H9 (cell line): Measurements from ENCODE around the gene TMEM221. TPM values are rescaled to one million over a fixed set of nuclear protein-coding genes. Genes with fewer than 3 reads are reported as not detected.

Experiments used
- DNase-seq: peaks from one replicate; pipeline ENCODE4 v3.0.0-alpha.2; 2017
- H2AFZ ChIP-seq: one replicate; pipeline ENCODE4 v1.6.1; 2013; ENCODE audit warnings: mild to moderate bottlenecking, low read length, control low read depth, moderate library complexity
- H2AK5ac ChIP-seq: 2 replicates; pipeline ENCODE4 v1.6.1; 2013; ENCODE audit warnings: low read length, control low read depth, mixed read lengths; ENCODE audit not compliant: insufficient read length
- H2BK120ac ChIP-seq: one replicate; pipeline ENCODE4 v1.6.1; 2013; ENCODE audit warnings: low read depth, mild to moderate bottlenecking, low read length, control low read depth, inconsistent platforms; ENCODE audit not compliant: poor library complexity, severe bottlenecking
- H2BK12ac ChIP-seq: 2 replicates; pipeline ENCODE4 v1.6.1; 2013; ENCODE audit warnings: low read length, control low read depth, mixed read lengths, low read depth; ENCODE audit not compliant: insufficient read length
- H2BK15ac ChIP-seq: 2 replicates; pipeline ENCODE4 v1.6.1; 2013; ENCODE audit warnings: low read depth, low read length, control low read depth
- H2BK20ac ChIP-seq: one replicate; pipeline ENCODE4 v1.6.1; 2013; ENCODE audit warnings: low read depth, mild to moderate bottlenecking, low read length, control low read depth, inconsistent platforms; ENCODE audit not compliant: poor library complexity, severe bottlenecking
- H2BK5ac ChIP-seq: 2 replicates; pipeline ENCODE4 v1.6.1; 2013; ENCODE audit warnings: low read length, control low read depth, mixed read lengths; ENCODE audit not compliant: insufficient read length
- H3K14ac ChIP-seq: 2 replicates; pipeline ENCODE4 v1.6.1; 2013; ENCODE audit warnings: low read length, control low read depth; ENCODE audit not compliant: insufficient read depth
- H3K18ac ChIP-seq: 2 replicates; pipeline ENCODE4 v1.6.1; 2013; ENCODE audit warnings: low read depth, mild to moderate bottlenecking, mixed read lengths, low read length, control low read depth; ENCODE audit not compliant: insufficient read length
- H3K23ac ChIP-seq: 2 replicates; pipeline ENCODE4 v1.6.1; 2013; ENCODE audit warnings: low read length, control low read depth, mixed read lengths, low read depth; ENCODE audit not compliant: insufficient read length
- H3K23me2 ChIP-seq: 2 replicates; pipeline ENCODE4 v1.6.1; 2013; ENCODE audit warnings: low read depth, mild to moderate bottlenecking, mixed read lengths, low read length, control low read depth; ENCODE audit not compliant: insufficient read length, poor library complexity, severe bottlenecking
- H3K27ac ChIP-seq: 2 replicates; pipeline ENCODE4 v1.5.1; 2013; ENCODE audit warnings: low read length, control low read depth, mixed read lengths, low read depth; ENCODE audit not compliant: insufficient read length
- H3K27me3 ChIP-seq: 2 replicates; pipeline ENCODE4 v1.6.1; 2013; ENCODE audit warnings: low read length, control low read depth, inconsistent platforms; ENCODE audit not compliant: insufficient read depth
- H3K4ac ChIP-seq: 2 replicates; pipeline ENCODE4 v1.6.1; 2013; ENCODE audit warnings: low read depth, mild to moderate bottlenecking, control low read depth, inconsistent platforms, low read length, moderate library complexity
- H3K4me1 ChIP-seq: 2 replicates; pipeline ENCODE4 v1.6.1; 2013; ENCODE audit warnings: low read length, control low read depth, inconsistent platforms; ENCODE audit not compliant: insufficient read depth
- H3K4me2 ChIP-seq: 2 replicates; pipeline ENCODE4 v1.6.1; 2013; ENCODE audit warnings: low read length, control low read depth, mixed read lengths; ENCODE audit not compliant: insufficient read length, insufficient read depth
- H3K56ac ChIP-seq: 2 replicates; pipeline ENCODE4 v1.6.1; 2013; ENCODE audit warnings: low read depth, mild to moderate bottlenecking, mixed read lengths, low read length, control low read depth; ENCODE audit not compliant: insufficient read length
- H3K79me1 ChIP-seq: 2 replicates; pipeline ENCODE4 v1.6.1; 2013; ENCODE audit warnings: low read depth, mild to moderate bottlenecking, moderate library complexity, low read length, control low read depth, inconsistent platforms; ENCODE audit not compliant: insufficient read depth, poor library complexity, severe bottlenecking
- H3K79me2 ChIP-seq: 2 replicates; pipeline ENCODE4 v1.6.1; 2013; ENCODE audit warnings: low read length, control low read depth, inconsistent platforms; ENCODE audit not compliant: insufficient read depth
- H3K9ac ChIP-seq: 2 replicates; pipeline ENCODE4 v1.6.1; 2013; ENCODE audit warnings: low read length, control low read depth, mixed read lengths; ENCODE audit not compliant: insufficient read length; ENCODE audit errors: extremely low read depth
- H3K9me3 ChIP-seq: one replicate; pipeline ENCODE4 v1.6.1; 2013; ENCODE audit warnings: low read depth, low read length, inconsistent platforms; ENCODE audit not compliant: control insufficient read depth
- H3T11ph ChIP-seq: one replicate; pipeline ENCODE4 v1.6.1; 2013; ENCODE audit warnings: mild to moderate bottlenecking, low read length, control low read depth, inconsistent platforms
- H4K20me1 ChIP-seq: one replicate; pipeline ENCODE4 v1.6.1; 2013; ENCODE audit not compliant: control insufficient read depth, insufficient read length, insufficient read depth
- H4K5ac ChIP-seq: 2 replicates; pipeline ENCODE4 v1.6.1; 2013; ENCODE audit warnings: low read depth, mild to moderate bottlenecking, mixed read lengths, low read length, control low read depth; ENCODE audit not compliant: insufficient read length
- H4K8ac ChIP-seq: replicated peaks from 2 replicates; pipeline ENCODE4 v1.6.1; 2013; ENCODE audit warnings: low read length, control low read depth, mixed read lengths, low read depth; ENCODE audit not compliant: insufficient read length
- H4K91ac ChIP-seq: 2 replicates; pipeline ENCODE4 v1.6.1; 2013; ENCODE audit warnings: low read depth, mild to moderate bottlenecking, moderate library complexity, mixed read lengths, low read length, control low read depth; ENCODE audit not compliant: insufficient read length
- H3K27ac Mint-ChIP-seq, 3 experiments: 2 replicates in 2 of 3; 3 replicates in 1 of 3; pipeline ENCODE4 v1.8.0; 2020 to 2021; ENCODE audit warnings: mixed read lengths in 3 of 3, mild to moderate bottlenecking in 1 of 3, moderate library complexity in 1 of 3
- H3K27me3 Mint-ChIP-seq: 2 replicates; pipeline ENCODE4 v1.8.0; 2021; ENCODE audit warnings: low read depth, mild to moderate bottlenecking, moderate library complexity, mixed read lengths
- H3K36me3 Mint-ChIP-seq, 3 experiments: 2 replicates in 2 of 3; 3 replicates in 1 of 3; pipeline ENCODE4 v1.8.0; 2020 to 2021; ENCODE audit warnings: low read depth in 3 of 3, mixed read lengths in 3 of 3; ENCODE audit not compliant: insufficient read depth in 1 of 3
- H3K4me1 Mint-ChIP-seq, 2 experiments: 2 replicates each; pipeline ENCODE4 v1.8.0; 2020; ENCODE audit warnings: mixed read lengths in 2 of 2
- H3K4me3 Mint-ChIP-seq, 2 experiments: 2 replicates in 1 of 2; 3 replicates in 1 of 2; pipeline ENCODE4 v1.8.0; 2020 to 2021; ENCODE audit warnings: mild to moderate bottlenecking in 2 of 2, mixed read lengths in 2 of 2, moderate library complexity in 1 of 2
- H3K9me3 Mint-ChIP-seq, 2 experiments: 2 replicates in 1 of 2; 3 replicates in 1 of 2; pipeline ENCODE4 v1.8.0; 2020; ENCODE audit warnings: mild to moderate bottlenecking in 2 of 2, mixed read lengths in 2 of 2, moderate library complexity in 1 of 2
- CTCF ChIP-seq: fragments of 200-600 bp; sonication (generic); conservative IDR thresholded peaks from 3 replicates; pipeline ENCODE4 v1.8.0; 2021; ENCODE audit warnings: antibody characterized with exemption, mild to moderate bottlenecking
- WGBS: extraction: QIAGEN DNeasy Blood & Tissue Kit; methylation state at CpG from one replicate; pipeline ENCODE4 v1.1.7; 2013; ENCODE audit warnings: missing lambda C conversion rate, low lambda C conversion rate, mixed read lengths; ENCODE audit not compliant: insufficient read length; ENCODE audit errors: extremely low coverage; 5-methylcytosine and 5-hydroxymethylcytosine counted together
- total RNA-seq: library from RNA; stranded (reverse); gene quantifications from 2 replicates; pipeline ENCODE4 v1.2.1, GENCODE V29; 2021

The TMEM221 gene
- total RNA-seq, 1 experiment from 2014 or later: 1.4 TPM

- Mint-ChIP-seq H3K36me3 (no peaks in the 10 kb centered on the region; a peak in 1 of 7 replicates), H3K27ac (peak overlapping the region; percentile 97 to 99 (median 98)), H3K9me3 (no peaks in the 10 kb centered on the region; a peak in 2 of 5 replicates), H3K27me3 (peaks cover 41% of the 10 kb centered on the region), H3K4me3 (peak overlapping the region; percentile 87 to 95), H3K4me1 (peaks cover 19 to 28% of the 10 kb centered on the region in 2 experiments)
- H3K18ac ChIP-seq: no peak overlapping the region
- H3K79me2 ChIP-seq: no peaks in the 10 kb centered on the region
- no peaks in the 10 kb centered on the region for H3K79me1 ChIP-seq
- WGBS: no CpG with 5 or more reads among the region's 31 CpGs
- no peak overlapping the region for H3K9ac ChIP-seq
- no peak overlapping the region for H4K5ac ChIP-seq
- H2BK15ac ChIP-seq: no peak overlapping the region
- no peak overlapping the region for H2BK20ac ChIP-seq
- H4K20me1 ChIP-seq: no peaks in the 10 kb centered on the region
- H2BK120ac ChIP-seq: no peak overlapping the region
- H3K27me3 ChIP-seq: peaks cover 5% of the 10 kb centered on the region; the same call in 1 of the 2 replicates
- H3K4me1 ChIP-seq: no peaks in the 10 kb centered on the region
- TF ChIP-seq CTCF: no peak
- H3K23me2 ChIP-seq: peaks cover 17% of the 10 kb centered on the region
- no peak overlapping the region for H3K23ac ChIP-seq
- no peak overlapping the region for H3K4ac ChIP-seq
- H4K8ac ChIP-seq: no peak overlapping the region
- no peak overlapping the region for H3T11ph ChIP-seq
- H3K9me3 ChIP-seq: no peaks in the 10 kb centered on the region
- H3K14ac ChIP-seq: no peak overlapping the region
- H2AK5ac ChIP-seq: no peak overlapping the region
- H4K91ac ChIP-seq: no peak overlapping the region
- DNase-seq: peak; percentile 97
- H2BK12ac ChIP-seq: no peak overlapping the region
- peak overlapping the region; percentile 75 for H3K4me2 ChIP-seq
- H2AFZ ChIP-seq: peak overlapping the region; percentile 90
- H3K56ac ChIP-seq: no peak overlapping the region
- no peak overlapping the region for H2BK5ac ChIP-seq
- H3K27ac ChIP-seq: no peak overlapping the region
These were observed 21.1 kb upstream of the TMEM221 start for GRCh38 chr19:17469481-17470067.
